Neural crest cell (in vitro differentiated cells): ENCODE measurements around the gene KRABD2.

Experiments
- DNase-seq: peaks from one replicate; pipeline ENCODE4 v3.0.0; 2021; ENCODE audit warnings: low read depth, mixed read lengths, low spot score
- H3K27ac Mint-ChIP-seq: one replicate; pipeline ENCODE4 v1.8.0; 2021; ENCODE audit warnings: mild to moderate bottlenecking, mixed read lengths; ENCODE audit not compliant: unreplicated experiment
- H3K27me3 Mint-ChIP-seq: 2 replicates; pipeline ENCODE4 v1.8.0; 2021; ENCODE audit warnings: low read depth, mild to moderate bottlenecking, mixed read lengths
- H3K36me3 Mint-ChIP-seq: 2 replicates; pipeline ENCODE4 v1.8.0; 2021; ENCODE audit warnings: low read depth, mild to moderate bottlenecking, mixed read lengths
- H3K4me1 Mint-ChIP-seq: 2 replicates; pipeline ENCODE4 v1.8.0; 2021; ENCODE audit warnings: mixed read lengths
- H3K4me3 Mint-ChIP-seq: one replicate; pipeline ENCODE4 v1.8.0; 2021; ENCODE audit warnings: mild to moderate bottlenecking, mixed read lengths
- H3K9me3 Mint-ChIP-seq: 2 replicates; pipeline ENCODE4 v1.8.0; 2021; ENCODE audit warnings: mixed read lengths
- CTCF ChIP-seq: fragments of 200-600 bp; sonication (generic); conservative IDR thresholded peaks from 2 replicates; pipeline ENCODE4 v1.5.0; 2021; ENCODE audit warnings: antibody characterized with exemption, mild to moderate bottlenecking

The KRABD2 gene

GRCh38 chr17:8376271-8377067 is at the start of gene KRABD2:
Gene KRABD2 (minus strand): TSS chr17:8376704.
- DNase-seq = peak; percentile 90
- peak; percentile 72 for TF ChIP-seq CTCF
- Mint-ChIP-seq H3K4me3 (peak within 1 kb of the TSS; percentile 88), H3K9me3 (no peaks in the 10 kb centered on the region), H3K4me1 (peaks cover 42% of the 10 kb centered on the region), H3K27me3 (no peaks in the 10 kb centered on the region), H3K36me3 (peaks cover 30% of the 10 kb centered on the region), H3K27ac (peak within 1 kb of the TSS; percentile 85)

GRCh38 chr17:8421571-8421970 is 45.1 kb upstream of the KRABD2 start:
- H3K36me3 Mint-ChIP-seq = no peaks in the 10 kb centered on the region
- TF ChIP-seq CTCF = no peak
- no peaks in the 10 kb centered on the region for H3K9me3 Mint-ChIP-seq

GRCh38 chr17:8420041-8420934 is 43.8 kb upstream of the KRABD2 start:
- Mint-ChIP-seq H3K4me3 (no peak overlapping the region), H3K36me3 (no peaks in the 10 kb centered on the region), H3K9me3 (no peaks in the 10 kb centered on the region), H3K4me1 (peaks cover 15% of the 10 kb centered on the region), H3K27me3 (peaks cover 47% of the 10 kb centered on the region), H3K27ac (no peak overlapping the region)
- no peak for TF ChIP-seq CTCF
- no peak for DNase-seq

More at GRCh38 chr17:8421571-8421970, 45.1 kb upstream of the KRABD2 start:
- H3K4me1 Mint-ChIP-seq = peaks cover 15% of the 10 kb centered on the region
- no peak overlapping the region for H3K4me3 Mint-ChIP-seq
- H3K27me3 Mint-ChIP-seq = peaks cover 38% of the 10 kb centered on the region
- no peak for DNase-seq
- no peak overlapping the region for H3K27ac Mint-ChIP-seq

GRCh38 chr17:8419305-8419704 is 42.8 kb upstream of the KRABD2 start:
- no peak for DNase-seq
- Mint-ChIP-seq H3K36me3 (no peaks in the 10 kb centered on the region), H3K27ac (no peak overlapping the region), H3K4me1 (peaks cover 15% of the 10 kb centered on the region), H3K27me3 (peaks cover 53% of the 10 kb centered on the region), H3K9me3 (no peaks in the 10 kb centered on the region), H3K4me3 (no peak overlapping the region)
- TF ChIP-seq CTCF = no peak

- Mint-ChIP-seq H3K27me3 (peaks cover 58% of the 10 kb centered on the region), H3K4me1 (peaks cover 15% of the 10 kb centered on the region), H3K9me3 (no peaks in the 10 kb centered on the region), H3K4me3 (no peak overlapping the region), H3K27ac (no peak overlapping the region), H3K36me3 (no peaks in the 10 kb centered on the region)
- DNase-seq = no peak
- TF ChIP-seq CTCF = no peak
Measured at GRCh38 chr17:8418471-8418870, 42.0 kb upstream of the KRABD2 start.
